NCI-H2029 treated with DMSO at 0.1 percent for 48 hours (cell line): ENCODE results near the gene RALGPS1.

Source experiments
- DNase-seq: peaks from one replicate; lab custom pipeline; 2025; lab: John Stamatoyannopoulos, UW

RALGPS1 gene

DNA sequence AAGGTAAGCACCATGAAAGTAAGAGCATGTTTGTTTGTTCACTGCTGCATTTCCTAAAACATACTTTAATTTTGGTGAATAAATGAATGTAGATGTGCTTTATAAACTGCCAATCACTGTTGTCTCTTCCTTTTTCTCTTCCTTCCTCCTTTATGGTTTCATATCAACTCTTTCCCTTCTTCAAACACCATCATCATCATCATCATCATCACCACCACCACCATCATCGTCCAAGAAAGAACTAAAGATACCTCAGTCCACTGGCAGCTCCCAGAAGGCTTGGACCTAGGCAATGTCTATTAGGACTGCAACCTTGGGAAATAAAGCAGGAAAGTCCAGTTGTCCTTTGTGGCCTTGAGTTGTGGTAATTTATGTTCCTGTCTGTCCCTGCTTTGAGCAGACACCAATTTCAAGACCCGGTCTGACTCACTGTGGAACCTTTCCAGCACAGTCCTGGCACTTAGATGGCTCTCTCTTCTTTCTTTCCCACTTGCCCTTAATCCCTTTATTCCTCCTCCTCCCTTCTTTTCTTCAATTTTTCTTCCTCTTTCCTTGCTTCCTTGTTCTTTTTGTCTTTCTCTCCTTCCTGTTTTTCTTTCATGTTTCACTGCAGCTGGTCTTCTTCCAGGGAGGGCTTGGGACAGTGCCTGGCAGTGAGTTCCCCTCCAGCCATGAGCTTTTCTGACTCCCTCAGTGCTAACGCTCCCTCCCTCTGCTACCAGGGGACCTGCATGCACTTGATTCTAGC, 108.5 kb downstream of the RALGPS1 start:
- no peak for DNase-seq

GRCh38 chr9:127025042-127025441, 110.5 kb downstream of the RALGPS1 start:
- no peak for DNase-seq

DNA sequence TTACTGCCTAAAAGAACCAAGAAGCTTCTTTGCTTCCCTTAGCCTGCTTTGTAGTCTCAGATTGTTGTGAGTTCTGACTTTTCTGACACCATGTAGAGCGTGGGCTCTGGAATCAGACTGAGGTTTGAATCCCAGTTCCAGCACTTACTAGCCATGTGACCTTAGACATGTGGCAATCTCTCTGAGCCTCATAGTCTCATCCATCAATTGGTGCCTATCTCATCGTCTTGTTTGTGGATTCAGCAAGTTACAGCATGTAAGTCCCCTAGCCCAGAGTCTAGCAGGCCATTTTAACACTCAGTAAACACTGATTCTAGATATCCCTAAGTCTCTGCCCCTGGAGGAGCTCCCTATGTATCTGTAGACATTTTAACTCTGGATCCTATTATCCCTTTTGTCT, 113.1 kb downstream of the RALGPS1 start:
- no peak for DNase-seq

DNA sequence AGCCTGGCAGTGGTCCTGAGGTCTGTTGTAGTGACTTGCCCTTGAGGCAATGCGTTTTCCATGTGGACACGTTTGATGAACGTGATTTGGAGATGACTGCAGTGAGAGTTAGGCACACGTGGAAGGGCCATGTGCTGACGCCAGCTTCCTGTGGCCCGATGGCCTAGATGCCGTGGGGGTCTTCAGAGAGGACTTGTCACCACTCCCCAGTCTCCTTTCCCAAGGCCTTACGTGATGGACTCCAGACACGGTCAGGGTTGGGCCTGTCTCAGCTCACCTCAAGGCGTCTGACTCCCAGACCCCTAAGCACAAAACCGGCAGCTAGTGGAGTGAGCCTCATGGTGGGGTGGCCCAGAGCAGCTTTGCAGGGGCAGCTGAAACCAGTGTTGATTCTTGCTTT, 115.0 kb downstream of the RALGPS1 start:
- no peak for DNase-seq

- no peak for DNase-seq
These were observed 116.5 kb downstream of the RALGPS1 start for GRCh38 chr9:127030814-127031740.

GRCh38 chr9:127032256-127032655, 117.7 kb downstream of the RALGPS1 start:
- no peak for DNase-seq

GRCh38 chr9:127033061-127033460, 118.5 kb downstream of the RALGPS1 start:
- no peak for DNase-seq

GRCh38 chr9:127033789-127034188, 119.2 kb downstream of the RALGPS1 start:
- no peak for DNase-seq

DNA sequence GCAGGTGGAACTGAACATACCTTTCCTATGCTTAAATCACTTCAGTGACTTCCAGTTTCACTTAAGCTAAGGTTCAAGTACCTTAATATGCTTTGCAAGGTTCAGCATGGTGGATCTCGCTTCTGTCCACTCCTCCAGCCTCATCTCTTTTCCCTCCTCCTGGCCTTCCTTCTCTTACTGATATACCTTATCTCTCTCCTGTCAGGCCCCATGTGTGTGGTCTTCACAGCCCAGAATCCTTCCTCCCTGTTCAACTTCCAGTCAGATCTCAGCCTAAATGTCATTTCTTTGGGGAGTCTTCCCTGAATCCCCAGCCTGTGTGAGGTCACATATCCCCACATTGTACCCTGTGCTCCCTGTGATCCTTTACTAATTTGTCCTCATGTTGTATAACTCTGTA, 120.1 kb downstream of the RALGPS1 start:
- no peak for DNase-seq

DNA sequence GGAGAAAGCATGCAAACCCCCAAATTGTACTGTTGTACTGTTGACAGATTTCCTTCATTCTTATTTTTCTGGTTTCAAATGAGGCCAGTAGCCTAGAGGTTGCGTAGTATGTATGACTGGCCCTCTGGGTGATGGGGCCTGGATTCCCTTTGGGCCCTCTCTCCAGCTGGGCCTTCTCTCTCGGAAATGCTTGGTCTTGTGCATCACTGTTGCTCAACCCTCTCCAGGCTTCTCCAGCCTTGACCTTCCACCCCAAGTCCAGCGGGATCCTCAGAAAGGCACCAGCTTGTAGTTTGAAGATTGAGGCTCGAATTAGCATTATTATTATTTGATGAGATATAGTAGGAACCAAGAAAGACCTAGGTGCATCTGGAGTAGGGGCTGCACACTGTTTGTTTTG, 120.8 kb downstream of the RALGPS1 start:
- DNase-seq, result no peak

- no peak for DNase-seq
These were observed 121.4 kb downstream of the RALGPS1 start for GRCh38 chr9:127035948-127036347.

GRCh38 chr9:127036437-127036836, 121.9 kb downstream of the RALGPS1 start:
- no peak for DNase-seq

DNA sequence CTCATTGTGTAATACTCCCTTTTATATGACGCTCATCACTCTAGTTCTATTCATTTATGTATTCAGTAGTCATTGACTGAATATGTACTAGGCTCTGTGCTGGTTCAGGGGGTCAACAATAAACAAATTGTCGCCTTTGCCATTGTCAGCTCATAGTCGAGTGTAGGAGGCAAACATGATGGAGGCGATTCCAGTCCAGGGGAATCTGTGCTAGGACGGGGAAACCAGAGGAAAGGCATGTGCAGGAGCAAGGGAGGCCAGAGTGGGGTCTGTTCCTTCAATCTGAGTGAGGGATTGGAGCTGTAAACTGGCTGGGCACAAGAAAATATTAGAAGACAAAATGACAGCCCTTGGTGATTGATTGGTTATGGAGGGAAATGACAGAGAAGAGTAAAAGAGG, 123.9 kb downstream of the RALGPS1 start:
- DNase-seq, result no peak

DNA sequence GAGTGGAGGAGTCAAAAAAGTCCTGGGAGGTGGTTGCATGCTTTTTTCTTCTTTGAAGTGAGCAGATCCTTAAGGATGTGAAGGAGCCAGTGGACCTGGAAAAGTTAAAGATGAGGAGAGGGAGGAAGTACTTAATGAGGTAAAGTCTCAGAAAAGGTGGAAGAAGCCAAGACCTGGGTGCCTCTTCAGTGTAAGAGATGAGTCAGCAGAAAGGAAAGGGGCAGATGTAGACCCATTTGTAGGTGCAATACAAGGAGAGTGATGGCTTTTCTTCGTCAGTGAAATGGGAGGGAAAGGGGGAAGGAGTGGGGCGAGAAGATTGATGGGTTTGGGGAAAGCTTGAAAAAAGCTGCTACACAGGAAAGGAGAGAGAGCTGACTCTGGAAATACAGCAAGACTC, 124.9 kb downstream of the RALGPS1 start:
- no peak for DNase-seq

- no peak for DNase-seq
These were observed 130.6 kb downstream of the RALGPS1 start for GRCh38 chr9:127045148-127045547.

- DNase-seq, result no peak
These were observed 133.4 kb downstream of the RALGPS1 start for GRCh38 chr9:127047971-127048370.

GRCh38 chr9:127049044-127049443, 134.5 kb downstream of the RALGPS1 start:
- DNase-seq, result peak; percentile 36

DNA sequence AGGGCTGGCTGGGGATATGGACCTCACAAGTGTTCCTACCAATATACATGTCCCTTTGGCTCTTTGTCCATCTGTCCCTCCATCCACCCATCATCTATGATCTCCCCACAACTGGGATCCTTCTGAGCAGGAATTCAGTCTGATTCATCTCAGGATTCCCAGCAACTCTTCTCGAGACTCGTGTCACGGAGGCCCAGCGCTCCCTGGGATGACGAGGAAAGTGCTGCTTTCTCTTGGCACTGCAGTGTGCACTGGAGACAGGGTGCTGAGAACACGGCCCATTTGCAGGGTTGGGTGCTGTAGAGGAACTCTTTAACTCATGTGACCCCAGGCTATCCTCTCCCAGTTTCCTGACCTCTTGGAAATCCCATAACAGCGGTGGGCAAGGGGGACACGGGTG, 135.0 kb downstream of the RALGPS1 start:
- no peak for DNase-seq

DNA sequence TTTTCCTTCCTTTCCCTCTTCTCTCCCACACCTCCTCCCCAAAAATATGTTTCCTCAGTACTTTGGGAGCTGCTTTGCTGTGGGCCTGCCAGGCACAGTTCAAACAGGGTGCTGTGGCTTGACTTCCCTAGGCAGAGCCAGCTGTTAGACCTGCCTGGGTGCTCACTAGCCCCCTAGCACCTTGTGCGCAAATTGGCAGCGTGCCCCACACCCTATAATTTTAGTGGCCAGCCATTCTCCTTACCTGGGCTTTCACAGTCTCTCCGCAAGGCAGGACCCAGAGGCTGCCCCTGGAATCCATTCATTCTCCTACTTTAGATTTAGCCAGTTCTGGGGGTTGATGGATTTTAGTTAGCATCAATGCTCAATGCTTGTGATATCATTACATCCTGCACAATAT, 135.6 kb downstream of the RALGPS1 start:
- no peak for DNase-seq

- DNase-seq, result no peak
These were observed 136.0 kb downstream of the RALGPS1 start for GRCh38 chr9:127050591-127051001.

DNA sequence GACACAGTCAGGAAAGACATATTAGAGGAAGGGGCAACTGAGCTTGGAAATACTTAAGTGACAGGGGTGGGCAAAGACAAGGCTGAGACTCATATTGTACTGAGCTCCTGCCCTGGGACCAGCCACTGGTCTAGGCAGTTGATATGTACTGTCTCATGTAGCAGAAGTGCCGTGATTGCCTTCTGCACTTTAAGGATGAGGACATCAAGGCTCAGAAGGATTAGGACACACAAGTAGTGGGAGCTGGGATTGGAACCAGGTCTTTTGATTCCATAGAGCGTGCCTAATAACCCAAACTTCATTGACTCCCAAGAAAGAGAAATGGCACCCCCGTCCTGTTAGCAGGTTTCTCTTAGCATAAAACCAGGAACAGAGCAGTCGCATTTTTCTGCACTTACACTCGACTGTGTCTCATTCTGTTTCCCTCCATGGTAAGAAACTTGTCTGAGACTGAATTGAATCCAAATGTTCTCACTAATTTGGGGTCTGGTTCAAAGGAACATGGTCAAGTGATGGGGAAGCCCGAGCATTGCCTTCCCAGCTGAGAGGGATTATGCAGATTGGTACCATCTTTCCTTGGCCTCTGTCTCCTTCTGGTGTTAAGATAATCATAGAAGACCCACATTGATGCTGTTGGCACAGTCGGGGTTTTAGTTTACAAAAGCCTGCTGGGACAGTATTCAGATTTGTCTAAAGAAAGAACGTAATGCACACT, 137.5 kb downstream of the RALGPS1 start:
- DNase-seq, result no peak

DNA sequence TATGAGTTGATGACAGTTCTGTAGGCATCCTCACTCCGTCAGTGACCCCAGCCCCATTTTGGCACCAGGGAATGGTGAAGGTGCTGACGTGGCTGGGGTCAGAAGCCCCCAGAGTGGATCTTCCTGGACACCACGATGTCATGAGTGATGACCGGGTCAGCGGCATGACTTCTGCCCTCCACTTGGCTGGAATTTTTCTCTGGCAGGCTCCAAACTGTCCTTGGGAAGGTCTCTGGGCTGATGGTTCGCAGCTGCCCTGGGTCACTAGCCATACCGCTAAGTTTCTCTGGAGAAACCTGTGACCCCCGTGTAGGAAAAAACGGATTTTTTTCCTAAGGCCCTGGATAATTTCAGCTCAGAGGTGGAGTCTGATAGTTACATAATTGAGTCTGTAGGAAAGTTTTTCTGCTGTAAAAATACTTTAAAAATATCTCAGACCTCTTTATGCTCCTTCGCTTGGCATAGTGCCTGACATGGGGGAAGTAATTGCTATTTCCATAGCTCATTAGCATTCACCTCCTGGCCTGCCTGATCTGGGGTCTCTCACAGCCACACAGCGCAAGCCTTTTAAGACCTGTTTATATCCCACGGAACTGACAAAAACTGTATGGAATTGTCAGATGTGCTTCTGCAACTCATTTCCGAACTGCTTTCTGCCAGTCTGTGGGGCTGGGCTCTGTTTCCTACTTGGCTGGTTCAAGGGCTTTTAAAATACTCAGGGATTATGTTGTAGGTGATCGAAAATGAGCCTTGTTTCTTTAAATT, 138.7 kb downstream of the RALGPS1 start:
- no peak for DNase-seq
